ENCODE measurements around the gene FHL2.

Gene FHL2

GRCh38 chr2:105413206-105413605, 14.4 kb upstream of the FHL2 start:
- no peaks in the 10 kb centered on the region for H3K27me3 ChIP-seq (ENCODE audit: insufficient read depth, low read length)
- no peak overlapping the region for H3K4me3 ChIP-seq (ENCODE audit: low read length)
- H3K4me1 ChIP-seq (ENCODE audit: insufficient read depth, low read length) = no peaks in the 10 kb centered on the region
- no peaks in the 10 kb centered on the region for H3K9me3 ChIP-seq (ENCODE audit: low read length)
- no peaks in the 10 kb centered on the region for H3K36me3 ChIP-seq (ENCODE audit: insufficient read depth, low read length)
- H2AFZ ChIP-seq (ENCODE audit: low read depth, low read length) = no peak overlapping the region

GRCh38 chr2:105412584-105412983, 13.7 kb upstream of the FHL2 start:
- Histone ChIP-seq H3K4me3 (ENCODE audit: low read length) (no peak overlapping the region), H3K9me3 (ENCODE audit: low read length) (no peaks in the 10 kb centered on the region), H3K4me1 (ENCODE audit: insufficient read depth, low read length) (no peaks in the 10 kb centered on the region), H3K36me3 (ENCODE audit: insufficient read depth, low read length) (no peaks in the 10 kb centered on the region), H3K27me3 (ENCODE audit: insufficient read depth, low read length) (no peaks in the 10 kb centered on the region), H2AFZ (ENCODE audit: low read depth, low read length) (no peak overlapping the region)

- Histone ChIP-seq H3K36me3 (ENCODE audit: insufficient read depth, low read length) (no peaks in the 10 kb centered on the region), H3K4me1 (ENCODE audit: insufficient read depth, low read length) (no peaks in the 10 kb centered on the region), H3K27me3 (ENCODE audit: insufficient read depth, low read length) (no peaks in the 10 kb centered on the region), H3K9me3 (ENCODE audit: low read length) (no peaks in the 10 kb centered on the region), H2AFZ (ENCODE audit: low read depth, low read length) (no peak overlapping the region), H3K4me3 (ENCODE audit: low read length) (no peak overlapping the region)
These were observed 13.0 kb upstream of the FHL2 start for GRCh38 chr2:105411720-105412407.

GRCh38 chr2:105410554-105410953, 11.7 kb upstream of the FHL2 start:
- Histone ChIP-seq H3K36me3 (ENCODE audit: insufficient read depth, low read length) (no peaks in the 10 kb centered on the region), H3K4me1 (ENCODE audit: insufficient read depth, low read length) (no peaks in the 10 kb centered on the region), H3K27me3 (ENCODE audit: insufficient read depth, low read length) (no peaks in the 10 kb centered on the region), H2AFZ (ENCODE audit: low read depth, low read length) (no peak overlapping the region), H3K4me3 (ENCODE audit: low read length) (no peak overlapping the region), H3K9me3 (ENCODE audit: low read length) (no peaks in the 10 kb centered on the region)

GRCh38 chr2:105409717-105410116, 10.9 kb upstream of the FHL2 start:
- Histone ChIP-seq H3K9me3 (ENCODE audit: low read length) (no peaks in the 10 kb centered on the region), H2AFZ (ENCODE audit: low read depth, low read length) (no peak overlapping the region), H3K4me3 (ENCODE audit: low read length) (no peak overlapping the region)

GRCh38 chr2:105407946-105408743, 9.3 kb upstream of the FHL2 start:
- no peak overlapping the region for H2AFZ ChIP-seq (ENCODE audit: low read depth, low read length)
- H3K9me3 ChIP-seq (ENCODE audit: low read length) = no peaks in the 10 kb centered on the region
- no peaks in the 10 kb centered on the region for H3K27me3 ChIP-seq (ENCODE audit: insufficient read depth, low read length)
- no peaks in the 10 kb centered on the region for H3K4me1 ChIP-seq (ENCODE audit: insufficient read depth, low read length)
- H3K36me3 ChIP-seq (ENCODE audit: insufficient read depth, low read length) = no peaks in the 10 kb centered on the region
- no peak overlapping the region for H3K4me3 ChIP-seq (ENCODE audit: low read length)

More at GRCh38 chr2:105409717-105410116, 10.9 kb upstream of the FHL2 start:
- Histone ChIP-seq H3K27me3 (ENCODE audit: insufficient read depth, low read length) (no peaks in the 10 kb centered on the region), H3K4me1 (ENCODE audit: insufficient read depth, low read length) (no peaks in the 10 kb centered on the region), H3K36me3 (ENCODE audit: insufficient read depth, low read length) (no peaks in the 10 kb centered on the region)

GRCh38 chr2:105406221-105406620, 7.4 kb upstream of the FHL2 start:
- no peak overlapping the region for H2AFZ ChIP-seq (ENCODE audit: low read depth, low read length)
- no peak overlapping the region for H3K4me3 ChIP-seq (ENCODE audit: low read length)
- no peaks in the 10 kb centered on the region for H3K27me3 ChIP-seq (ENCODE audit: insufficient read depth, low read length)
- no peaks in the 10 kb centered on the region for H3K9me3 ChIP-seq (ENCODE audit: low read length)
- no peaks in the 10 kb centered on the region for H3K36me3 ChIP-seq (ENCODE audit: insufficient read depth, low read length)
- H3K4me1 ChIP-seq (ENCODE audit: insufficient read depth, low read length) = no peaks in the 10 kb centered on the region

- Histone ChIP-seq H3K36me3 (ENCODE audit: insufficient read depth, low read length) (no peaks in the 10 kb centered on the region), H3K9me3 (ENCODE audit: low read length) (no peaks in the 10 kb centered on the region), H2AFZ (ENCODE audit: low read depth, low read length) (no peak overlapping the region), H3K4me1 (ENCODE audit: insufficient read depth, low read length) (no peaks in the 10 kb centered on the region), H3K4me3 (ENCODE audit: low read length) (no peak overlapping the region), H3K27me3 (ENCODE audit: insufficient read depth, low read length) (no peaks in the 10 kb centered on the region)
These were observed 6.4 kb upstream of the FHL2 start for GRCh38 chr2:105405291-105405690.

GRCh38 chr2:105404736-105405135, 5.9 kb upstream of the FHL2 start:
- Histone ChIP-seq H3K9me3 (ENCODE audit: low read length) (peaks cover 1% of the 10 kb centered on the region), H3K36me3 (ENCODE audit: insufficient read depth, low read length) (no peaks in the 10 kb centered on the region), H3K27me3 (ENCODE audit: insufficient read depth, low read length) (no peaks in the 10 kb centered on the region), H3K4me3 (ENCODE audit: low read length) (no peak overlapping the region), H2AFZ (ENCODE audit: low read depth, low read length) (no peak overlapping the region), H3K4me1 (ENCODE audit: insufficient read depth, low read length) (no peaks in the 10 kb centered on the region)

- Histone ChIP-seq H3K27me3 (ENCODE audit: insufficient read depth, low read length) (no peaks in the 10 kb centered on the region), H2AFZ (ENCODE audit: low read depth, low read length) (no peak overlapping the region), H3K36me3 (ENCODE audit: insufficient read depth, low read length) (no peaks in the 10 kb centered on the region), H3K4me1 (ENCODE audit: insufficient read depth, low read length) (no peaks in the 10 kb centered on the region), H3K9me3 (ENCODE audit: low read length) (peaks cover 1% of the 10 kb centered on the region), H3K4me3 (ENCODE audit: low read length) (no peak overlapping the region)
These were observed 5.2 kb upstream of the FHL2 start for GRCh38 chr2:105403783-105404698.

- Histone ChIP-seq H3K36me3 (ENCODE audit: insufficient read depth, low read length) (no peaks in the 10 kb centered on the region), H3K4me3 (ENCODE audit: low read length) (no peak overlapping the region), H3K9me3 (ENCODE audit: low read length) (peaks cover 1% of the 10 kb centered on the region), H3K4me1 (ENCODE audit: insufficient read depth, low read length) (no peaks in the 10 kb centered on the region), H3K27me3 (ENCODE audit: insufficient read depth, low read length) (no peaks in the 10 kb centered on the region), H2AFZ (ENCODE audit: low read depth, low read length) (no peak overlapping the region)
These were observed 4.5 kb upstream of the FHL2 start for GRCh38 chr2:105403241-105403782.

GRCh38 chr2:105402809-105403208, 4.0 kb upstream of the FHL2 start:
- Histone ChIP-seq H2AFZ (ENCODE audit: low read depth, low read length) (no peak overlapping the region), H3K4me3 (ENCODE audit: low read length) (no peak overlapping the region), H3K9me3 (ENCODE audit: low read length) (peaks cover 1% of the 10 kb centered on the region), H3K4me1 (ENCODE audit: insufficient read depth, low read length) (no peaks in the 10 kb centered on the region), H3K36me3 (ENCODE audit: insufficient read depth, low read length) (no peaks in the 10 kb centered on the region), H3K27me3 (ENCODE audit: insufficient read depth, low read length) (no peaks in the 10 kb centered on the region)

GRCh38 chr2:105401867-105402266, 3.0 kb upstream of the FHL2 start:
- peaks cover 1% of the 10 kb centered on the region for H3K9me3 ChIP-seq (ENCODE audit: low read length)
- H3K27me3 ChIP-seq (ENCODE audit: insufficient read depth, low read length) = no peaks in the 10 kb centered on the region
- H3K4me1 ChIP-seq (ENCODE audit: insufficient read depth, low read length) = no peaks in the 10 kb centered on the region
- no peak overlapping the region for H2AFZ ChIP-seq (ENCODE audit: low read depth, low read length)
- no peaks in the 10 kb centered on the region for H3K36me3 ChIP-seq (ENCODE audit: insufficient read depth, low read length)
- no peak overlapping the region for H3K4me3 ChIP-seq (ENCODE audit: low read length)

Data from neuron (in vitro differentiated cells).